ENCODE results near the gene DPYSL3. TPM values are rescaled to one million over a fixed set of nuclear protein-coding genes. Genes with fewer than 3 reads are reported as not detected.

Gene DPYSL3
- total RNA-seq, 1 donor from 2014 or later = 888 TPM

DNA sequence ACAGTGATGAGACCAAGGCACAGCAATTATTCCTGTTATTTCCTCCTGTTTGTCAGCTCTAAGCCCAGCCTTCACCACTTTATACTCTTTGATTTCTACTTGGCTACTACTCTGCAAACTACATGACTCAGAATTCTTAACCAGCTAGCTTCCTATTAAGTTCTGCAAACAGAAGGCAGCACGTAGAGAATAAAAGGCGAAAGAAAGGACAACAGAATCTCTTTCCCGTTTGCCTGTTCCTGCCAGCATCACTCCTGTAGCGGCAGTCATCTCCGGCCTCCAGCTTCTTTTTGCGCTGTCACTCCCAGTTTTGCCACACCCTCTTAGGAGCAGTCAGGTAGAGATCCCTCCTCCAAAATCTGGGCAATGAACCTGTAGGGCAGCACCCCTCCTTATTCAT, 29.9 kb downstream of the DPYSL3 start:
- no peak for DNase-seq (ENCODE audit: low spot score in 2 of 2)
- FAIRE-seq = no peak

DNA sequence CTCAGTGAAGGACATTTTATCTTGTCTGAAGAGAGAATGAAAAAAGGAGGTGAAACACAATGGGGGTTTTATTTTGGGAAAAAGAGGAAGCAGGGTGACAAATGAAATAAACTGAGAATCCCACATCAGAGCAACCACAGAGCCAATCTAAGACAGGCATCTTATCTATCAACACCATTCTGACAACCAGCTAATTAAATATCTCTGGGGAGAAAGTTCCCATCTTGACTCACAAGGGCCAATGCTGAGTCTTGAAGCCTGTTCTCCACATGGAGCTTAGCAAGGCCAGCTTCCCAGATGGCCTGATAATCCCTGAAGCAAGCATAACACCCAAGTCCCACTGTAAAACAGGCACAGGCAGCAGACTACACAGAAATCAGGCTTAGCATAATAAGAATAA, 30.4 kb downstream of the DPYSL3 start:
- DNase-seq (ENCODE audit: low spot score in 2 of 2) = no peak
- no peak for FAIRE-seq

DNA sequence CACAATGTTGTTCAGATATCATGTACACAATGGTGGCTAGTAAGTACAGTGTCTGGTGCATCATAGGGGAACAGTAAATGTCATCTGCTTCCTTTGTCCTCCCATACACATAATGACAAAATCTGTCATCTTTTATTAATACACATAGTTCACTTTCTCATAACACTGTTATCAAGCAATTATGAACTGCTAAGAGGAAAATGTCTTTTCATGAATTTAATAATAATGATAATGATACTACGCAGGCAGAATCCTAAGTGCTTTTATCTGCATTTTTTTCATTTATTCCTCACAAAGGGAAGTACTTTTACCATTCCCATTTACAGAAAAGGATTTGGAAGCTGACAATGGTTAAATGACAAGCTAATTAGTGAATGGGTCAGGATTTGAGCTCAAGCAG, 35.7 kb downstream of the DPYSL3 start:
- FAIRE-seq = no peak
- no peak for DNase-seq (ENCODE audit: low spot score in 2 of 2)

DNA sequence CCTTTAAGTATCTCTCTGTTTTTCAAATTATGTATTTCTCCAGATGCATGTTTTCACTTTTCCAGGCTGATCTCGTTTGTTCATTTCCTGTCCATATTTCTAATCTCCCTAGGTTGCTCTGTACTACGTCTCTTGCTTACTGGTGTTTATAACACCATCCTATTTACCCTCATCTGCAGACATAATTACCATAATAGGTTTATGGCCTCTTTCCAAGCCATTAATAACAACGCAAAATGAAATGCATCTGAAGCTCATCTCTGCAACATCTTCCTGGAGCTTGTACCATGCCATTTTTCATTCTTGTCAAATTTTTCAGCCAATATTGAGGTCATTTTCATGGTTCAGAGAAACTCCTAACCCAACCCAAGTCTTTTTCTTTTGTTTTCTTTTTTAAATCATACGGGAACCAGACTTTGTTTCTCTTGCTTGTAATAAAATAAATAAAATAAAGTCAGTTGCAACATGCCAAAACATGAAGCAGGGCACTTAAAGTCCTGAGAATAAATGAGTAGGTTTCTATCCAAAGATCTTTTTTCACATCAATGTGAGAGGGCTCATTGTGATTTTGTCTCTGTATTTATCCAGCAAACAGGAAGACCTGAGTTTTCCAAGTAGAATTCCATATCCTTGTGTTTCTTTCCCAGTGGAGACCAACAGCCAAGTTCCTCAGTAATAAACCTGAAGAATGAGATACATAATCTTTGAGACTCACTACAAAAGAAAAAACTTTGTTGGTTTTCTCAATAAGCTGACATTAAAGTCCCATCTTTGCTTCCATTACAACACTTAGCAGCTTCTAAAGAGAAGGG, 37.0 kb downstream of the DPYSL3 start:
- FAIRE-seq = no peak
- no peak for DNase-seq (ENCODE audit: low spot score in 2 of 2)

DNA sequence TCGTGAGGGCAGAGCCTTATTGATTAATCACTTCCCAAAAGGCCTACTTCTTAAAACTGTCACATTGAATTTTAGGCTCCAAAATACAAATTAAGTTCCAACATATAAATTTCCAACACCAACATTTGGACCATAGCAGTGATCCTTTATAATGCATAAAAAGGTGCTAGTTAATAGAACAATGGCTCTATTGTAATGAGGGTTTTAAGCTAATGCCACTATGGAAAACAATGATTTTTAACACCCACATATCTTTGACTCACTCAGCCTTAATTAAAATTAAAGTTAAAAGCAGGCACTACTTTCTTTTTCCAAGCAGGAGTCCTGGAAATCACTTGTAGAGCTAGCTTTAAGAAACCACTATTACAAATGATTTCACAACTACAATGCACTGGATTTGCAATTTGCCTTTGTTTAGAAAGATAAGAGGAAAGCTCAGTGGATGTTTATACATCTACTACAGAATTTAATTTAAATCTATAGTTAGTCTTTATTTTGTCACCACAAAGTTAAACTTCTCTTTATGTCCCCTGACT, 41.8 kb downstream of the DPYSL3 start:
- no peak for FAIRE-seq
- no peak for DNase-seq (ENCODE audit: low spot score in 2 of 2)

DNA sequence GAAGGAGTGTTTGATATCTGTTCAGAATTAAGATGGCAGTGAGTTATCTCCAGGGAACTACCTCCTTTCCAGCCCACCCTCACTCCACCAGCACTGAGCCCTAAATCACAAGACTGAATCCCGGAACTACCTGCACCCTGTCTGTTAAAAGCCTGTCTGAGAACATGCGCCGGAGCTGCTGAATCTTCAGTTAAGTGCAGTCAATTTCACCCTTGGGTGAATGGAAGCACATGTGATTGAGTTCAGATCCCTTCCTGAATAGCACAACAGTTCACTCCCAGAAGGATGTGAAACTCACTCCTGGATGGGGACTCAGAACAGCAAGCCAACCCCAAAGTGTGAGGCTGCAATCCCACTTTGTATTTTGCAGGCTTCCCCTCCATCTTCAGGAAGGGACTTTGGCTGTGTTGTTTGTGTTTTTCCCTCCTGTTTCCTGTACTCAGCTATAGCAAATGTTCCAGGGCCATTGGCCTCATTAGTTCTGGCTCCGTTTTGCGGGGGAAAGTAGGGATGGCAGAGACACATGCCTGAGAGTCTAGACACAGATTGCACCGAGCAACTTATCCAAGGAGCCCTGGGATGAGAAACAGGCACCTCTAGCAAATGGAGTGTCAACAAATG, 43.4 kb downstream of the DPYSL3 start:
- FAIRE-seq = no peak

DNA sequence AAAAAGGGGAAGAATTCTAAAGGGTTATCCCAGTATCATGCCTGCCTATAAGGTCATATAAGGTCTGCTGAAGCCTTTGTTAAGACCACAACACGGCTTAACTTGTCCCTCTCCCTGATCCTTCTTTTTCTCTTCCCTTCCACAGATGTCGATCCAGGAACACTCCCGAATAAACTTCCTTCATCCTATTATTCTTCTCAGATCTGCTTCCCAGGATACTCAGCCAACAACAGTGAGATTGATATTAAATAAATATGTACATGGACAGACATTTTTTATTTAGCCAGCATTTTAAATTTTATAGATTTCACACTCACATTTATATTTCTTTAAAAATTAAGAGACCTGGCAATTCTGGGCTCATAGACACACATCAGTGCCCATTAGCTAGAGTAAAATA, 44.1 kb downstream of the DPYSL3 start:
- no peak for FAIRE-seq
- no peak for DNase-seq (ENCODE audit: low spot score in 2 of 2)

More for the DNA sequence above, 43.4 kb downstream of the DPYSL3 start:
- DNase-seq (ENCODE audit: low spot score in 2 of 2) = no peak

DNA sequence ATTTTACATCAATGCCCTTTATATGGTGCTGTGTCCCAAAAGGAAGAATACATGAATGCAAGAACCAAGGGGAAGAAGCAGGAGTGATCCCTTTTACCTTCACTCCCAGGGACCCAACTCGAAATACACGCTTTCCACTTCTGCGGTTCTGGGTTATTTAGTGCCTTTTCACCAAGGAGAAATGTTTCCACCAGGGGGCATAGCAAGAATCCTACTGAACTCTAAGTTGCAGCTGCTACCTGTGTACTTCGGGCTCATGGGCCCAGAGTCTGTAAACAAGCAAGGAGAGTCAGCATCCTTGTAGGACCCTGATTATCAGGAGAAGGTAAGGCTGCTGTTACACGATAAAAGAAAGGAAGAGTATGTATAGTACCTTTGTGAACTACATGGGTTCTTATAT, 45.7 kb downstream of the DPYSL3 start:
- no peak for FAIRE-seq
- no peak for DNase-seq (ENCODE audit: low spot score in 2 of 2)

DNA sequence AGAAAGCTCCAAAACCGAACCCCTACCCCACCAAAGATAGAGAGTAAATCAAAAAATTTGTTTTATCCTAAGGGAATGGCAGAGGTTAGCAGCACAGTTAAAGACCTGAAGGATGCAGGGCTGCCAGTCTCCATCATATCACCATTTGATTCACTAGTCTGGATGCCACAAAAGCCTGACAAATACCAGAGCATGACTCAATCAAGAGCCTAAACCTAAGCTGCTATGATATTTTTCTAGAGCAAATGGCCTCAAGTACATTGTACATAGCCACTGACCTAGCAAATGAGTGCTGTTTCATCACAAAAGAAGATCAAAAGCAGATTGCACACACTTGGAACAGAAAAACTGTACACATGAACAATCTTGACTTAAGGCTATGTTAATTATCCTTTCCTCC, 48.0 kb downstream of the DPYSL3 start:
- DNase-seq (ENCODE audit: low spot score in 2 of 2) = no peak
- no peak for FAIRE-seq

DNA sequence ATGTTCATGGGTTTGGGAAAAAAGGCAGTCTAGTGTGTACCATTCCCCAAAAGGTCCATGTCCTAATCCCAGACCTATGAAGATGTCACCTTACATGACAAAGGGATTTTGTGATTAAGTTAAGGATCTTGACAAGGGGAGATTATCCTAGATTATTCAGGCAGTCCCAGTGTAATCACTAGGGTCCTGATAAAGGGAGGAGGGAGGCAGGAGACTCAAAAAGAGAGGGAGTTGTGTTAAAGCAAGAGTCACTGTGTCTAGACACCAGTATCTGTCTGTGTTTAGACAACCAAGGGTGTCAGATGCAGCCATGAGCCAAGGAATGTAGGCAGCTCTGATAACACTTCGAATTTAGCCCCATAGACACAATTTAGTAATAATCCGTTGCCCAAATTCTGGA, 49.5 kb downstream of the DPYSL3 start:
- DNase-seq (ENCODE audit: low spot score in 2 of 2) = no peak
- no peak for FAIRE-seq

DNA sequence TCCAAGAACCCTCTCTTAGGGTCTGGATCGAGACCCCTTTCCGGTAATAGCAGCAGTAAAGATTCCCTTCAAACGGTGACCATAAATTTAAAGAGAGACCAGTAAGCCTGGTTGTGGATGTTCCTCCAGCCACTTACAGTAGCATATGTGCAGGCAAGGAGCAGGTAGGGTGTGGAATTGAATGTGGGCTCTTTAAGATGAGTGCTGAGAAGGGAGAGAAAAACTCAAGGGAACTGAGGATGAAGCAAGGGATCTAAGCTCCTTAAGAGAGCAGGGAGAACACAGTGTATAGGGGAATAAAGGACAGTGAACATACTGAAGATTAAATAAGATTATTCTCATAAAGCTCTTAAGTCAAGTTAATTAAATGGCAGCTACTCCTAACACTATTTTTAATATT, 51.3 kb downstream of the DPYSL3 start:
- DNase-seq (ENCODE audit: low spot score in 2 of 2) (no peak), FAIRE-seq (no peak)

DNA sequence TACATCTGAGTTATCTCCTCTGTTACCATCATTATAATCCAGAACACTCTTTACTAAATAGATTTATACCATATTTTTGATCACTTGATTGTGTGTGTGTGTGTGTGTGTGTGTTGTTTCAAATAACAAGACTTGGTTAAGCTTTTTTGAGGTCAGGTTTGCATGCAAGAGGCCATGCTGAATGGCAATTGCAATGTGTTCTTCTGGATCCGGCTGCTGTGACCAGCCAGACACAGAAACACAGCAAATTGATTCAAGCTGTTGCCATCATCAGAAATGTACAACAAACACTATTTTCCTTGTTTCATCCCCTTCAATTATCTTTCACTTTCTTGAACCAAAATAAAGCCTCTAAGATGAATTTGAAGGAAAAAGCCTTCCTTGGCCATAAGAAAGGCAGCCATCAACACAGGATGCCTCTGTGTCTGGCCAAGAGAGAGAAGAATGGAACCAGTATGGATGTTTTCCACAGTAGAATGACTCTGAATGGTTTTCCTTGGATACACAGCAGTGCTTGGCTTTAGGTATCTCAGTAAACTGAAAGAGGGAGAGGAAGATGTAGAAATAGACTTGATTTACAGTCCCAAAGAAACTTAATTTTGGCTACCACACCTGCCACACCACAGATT, 53.9 kb downstream of the DPYSL3 start:
- DNase-seq (ENCODE audit: low spot score in 2 of 2) (peak in 1 of 2 donors; percentile 19), FAIRE-seq (no peak)

DNA sequence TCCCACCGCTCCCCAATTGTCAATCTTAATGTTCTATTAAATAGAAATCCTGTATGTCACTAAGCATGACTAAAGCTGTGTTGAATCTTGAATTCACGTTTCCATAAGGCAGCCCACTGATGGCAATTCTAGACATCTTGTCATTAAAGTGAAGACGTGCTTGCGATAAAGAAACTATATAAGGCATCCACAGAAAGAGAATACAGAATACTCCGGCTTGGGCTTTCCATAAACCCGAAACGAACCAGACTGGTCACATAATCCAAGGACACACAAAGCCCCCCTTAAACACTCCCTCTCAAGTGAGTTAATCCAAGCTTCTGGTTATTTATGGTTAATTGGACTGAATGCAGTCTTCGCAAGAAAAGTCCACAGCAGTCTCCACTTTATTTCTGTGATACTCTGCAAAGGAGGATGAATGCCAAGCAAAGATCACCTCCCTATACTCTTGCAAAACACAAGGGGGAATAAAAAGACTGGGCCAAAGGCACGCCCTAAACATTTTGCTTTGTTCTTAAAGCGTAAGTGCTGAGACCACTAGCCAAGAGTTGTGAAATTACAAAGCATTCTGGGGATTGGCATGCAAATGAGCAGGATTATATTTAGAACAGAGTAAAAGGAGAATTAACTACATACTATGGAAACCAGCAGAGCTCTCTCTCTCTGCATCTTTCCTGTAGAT, 54.7 kb downstream of the DPYSL3 start:
- FAIRE-seq (no peak), DNase-seq (ENCODE audit: low spot score in 2 of 2) (peak in 1 of 2 donors; percentile 24)

DNA sequence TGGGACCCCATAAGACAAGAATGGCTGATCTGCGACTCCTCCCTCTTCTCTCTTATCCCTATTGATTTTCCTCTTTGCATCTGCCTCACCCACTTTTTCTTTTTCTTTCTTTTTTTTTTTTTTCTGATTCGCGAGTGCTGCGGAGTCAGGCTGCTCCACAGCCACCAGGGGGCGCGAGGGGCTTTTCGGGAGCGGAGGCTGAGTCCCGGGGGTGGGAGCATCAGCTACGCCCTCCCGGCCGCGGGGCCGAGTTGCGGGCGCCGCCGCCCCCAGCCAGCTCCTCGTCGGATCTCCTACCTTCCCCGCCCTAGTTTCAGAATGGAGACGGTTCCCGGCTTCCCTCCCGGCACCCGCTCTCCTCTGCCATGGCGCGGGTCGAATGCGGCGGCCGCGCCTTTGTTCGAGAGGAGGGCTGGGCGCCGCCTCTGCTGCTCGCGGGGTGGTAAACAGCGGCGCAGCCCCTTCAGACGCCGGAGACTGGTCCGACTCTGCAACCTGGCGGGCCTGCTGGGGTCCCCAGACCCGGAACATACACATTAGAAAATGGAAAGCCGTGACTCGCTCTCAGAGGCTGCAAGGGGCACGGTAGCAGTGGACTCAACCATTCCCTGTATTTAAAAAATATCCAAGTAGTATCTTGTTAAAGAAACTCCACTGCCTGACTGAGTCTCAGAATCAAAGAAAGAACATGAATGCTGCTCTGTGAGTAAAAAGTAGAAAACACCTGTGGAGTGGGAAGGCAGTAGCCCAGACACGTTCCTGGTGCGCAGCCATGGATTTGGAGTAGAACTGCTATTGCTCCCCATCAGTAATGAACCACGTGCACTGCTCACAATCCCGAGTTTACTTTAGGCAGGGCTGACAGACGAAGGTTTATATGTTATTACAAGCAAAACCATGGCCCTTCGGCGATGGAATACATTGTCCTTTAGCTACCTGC, 55.7 kb downstream of the DPYSL3 start:
- DNase-seq (ENCODE audit: low spot score in 2 of 2) (peak; percentile 80 to 85), FAIRE-seq (no peak)

DNA sequence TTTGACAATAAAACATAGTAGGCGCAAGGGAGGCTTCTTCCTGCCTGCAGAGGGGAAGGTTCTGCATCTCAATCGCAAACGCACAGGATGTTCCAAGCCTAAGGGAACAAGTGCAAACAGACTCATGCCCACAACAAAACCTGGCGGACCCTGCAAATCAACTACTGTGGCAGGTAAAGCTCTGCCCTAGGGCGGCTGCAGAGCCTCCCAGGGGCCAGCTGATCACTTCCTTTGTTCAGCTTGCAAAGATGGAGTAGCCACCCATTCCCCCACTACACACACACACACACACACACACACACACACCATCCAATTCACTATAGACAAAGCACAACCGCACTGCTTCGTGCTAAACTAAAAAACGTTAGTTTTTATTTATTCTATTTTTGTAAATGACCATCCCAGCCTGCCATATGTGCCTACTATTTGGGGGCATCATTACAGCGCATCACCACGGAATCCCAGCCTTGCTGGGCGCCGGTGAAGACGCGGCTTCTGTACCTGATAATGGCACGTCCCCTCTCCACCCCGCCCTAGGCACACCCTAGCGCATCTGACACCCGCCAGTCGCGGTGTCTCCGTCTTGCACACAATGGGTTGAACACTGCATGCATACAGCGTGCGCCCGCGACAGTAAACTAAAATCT, 57.6 kb downstream of the DPYSL3 start:
- FAIRE-seq = no peak
- DNase-seq (ENCODE audit: low spot score in 2 of 2) = peak in 1 of 2 donors; percentile 25

DNA sequence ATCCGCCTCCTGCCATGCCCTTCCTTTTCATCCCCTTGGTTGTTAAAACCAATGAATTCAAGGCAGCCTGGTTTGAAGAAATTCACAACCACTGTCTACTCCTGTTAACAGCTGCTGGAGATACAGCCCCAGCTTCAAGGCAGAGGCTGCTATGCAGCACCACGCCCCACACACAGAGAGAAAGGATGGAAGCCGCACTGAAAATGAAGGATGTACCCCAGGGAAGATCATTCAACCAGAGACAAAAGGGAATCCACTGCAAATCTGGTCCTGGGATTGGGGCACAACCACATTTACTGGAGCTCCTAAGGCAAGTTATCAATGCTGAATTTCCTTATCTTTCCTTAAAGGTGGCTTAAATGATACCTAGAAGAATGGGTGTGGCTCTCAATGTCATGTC, 58.7 kb downstream of the DPYSL3 start:
- DNase-seq (ENCODE audit: low spot score in 2 of 2) (no peak), FAIRE-seq (no peak)

DNA sequence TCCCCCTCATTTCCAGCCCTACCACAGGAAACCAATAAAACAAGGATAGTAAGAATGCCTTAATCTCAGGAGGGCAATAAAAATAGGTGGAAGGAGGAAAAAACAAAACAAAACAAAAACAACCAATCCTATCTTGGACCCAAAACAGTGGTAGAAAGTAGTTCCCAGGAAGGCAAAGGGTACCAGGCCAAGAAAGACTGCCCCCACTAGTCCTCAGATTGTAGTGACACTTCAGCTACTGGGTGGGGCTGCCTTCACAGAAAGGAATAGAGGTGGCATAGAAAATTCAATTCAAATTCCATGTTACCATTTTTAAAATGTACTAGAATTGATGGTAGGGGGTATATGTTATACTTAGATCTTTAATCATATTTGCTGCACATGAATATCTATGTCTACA, 59.3 kb downstream of the DPYSL3 start:
- FAIRE-seq (no peak), DNase-seq (ENCODE audit: low spot score in 2 of 2) (no peak)

DNA sequence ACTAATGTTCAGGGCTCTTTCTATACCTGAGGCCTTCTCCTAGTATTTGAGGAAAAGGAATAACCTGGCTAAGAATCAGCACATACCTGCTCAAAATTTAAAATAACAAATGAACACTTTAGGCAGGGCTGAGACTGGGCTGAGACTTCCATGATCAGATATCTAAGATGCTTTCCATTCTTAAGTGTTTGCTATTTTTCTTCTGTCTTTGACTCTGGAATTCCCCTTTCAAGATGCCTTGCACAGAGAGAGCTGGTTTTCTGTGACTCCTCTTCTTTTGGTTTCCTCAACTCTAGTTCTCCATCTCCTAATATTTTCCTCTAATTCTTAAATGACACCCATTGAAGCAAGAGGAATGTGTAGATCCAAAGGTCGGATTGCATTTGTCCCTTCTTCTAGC, 61.1 kb downstream of the DPYSL3 start:
- no peak for DNase-seq (ENCODE audit: low spot score in 2 of 2)
- no peak for FAIRE-seq

DNA sequence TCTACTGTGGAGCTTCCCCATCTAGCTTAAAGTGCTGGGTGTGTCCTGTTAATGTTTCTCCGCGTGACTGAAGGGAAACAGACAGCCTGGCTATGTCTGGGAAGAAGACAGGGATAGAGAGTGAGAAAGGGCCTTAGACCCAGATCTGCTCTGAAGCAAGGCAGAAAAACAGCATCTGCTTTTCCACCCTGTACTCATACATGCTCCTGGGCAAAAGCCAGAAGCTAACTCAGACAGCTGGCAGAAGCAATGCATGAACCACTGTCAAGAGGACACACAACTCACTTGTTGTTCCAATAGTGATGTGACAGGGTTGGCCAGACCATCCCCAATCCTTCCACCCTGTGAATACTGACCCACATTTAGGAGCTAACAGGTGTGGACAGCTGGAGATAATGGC, 63.3 kb downstream of the DPYSL3 start:
- DNase-seq (ENCODE audit: low spot score in 2 of 2) = no peak
- FAIRE-seq = no peak

Data from frontal cortex (tissue), 4 donors.